NCI-H1694 treated with DMSO at 0.1 percent for 48 hours (cell line): ENCODE results near the gene NENF.
"Not testable (repeated sequence)": the region's sequence is repeated elsewhere in the genome, so short reads cannot be mapped to it uniquely, and the experiment has no call there.

Experiments used
- DNase-seq: peaks from one replicate; lab custom pipeline; 2025; lab: John Stamatoyannopoulos, UW

NENF gene

GRCh38 chr1:212460376-212460775 is 27.7 kb downstream of the NENF start:
- no peak for DNase-seq

DNA sequence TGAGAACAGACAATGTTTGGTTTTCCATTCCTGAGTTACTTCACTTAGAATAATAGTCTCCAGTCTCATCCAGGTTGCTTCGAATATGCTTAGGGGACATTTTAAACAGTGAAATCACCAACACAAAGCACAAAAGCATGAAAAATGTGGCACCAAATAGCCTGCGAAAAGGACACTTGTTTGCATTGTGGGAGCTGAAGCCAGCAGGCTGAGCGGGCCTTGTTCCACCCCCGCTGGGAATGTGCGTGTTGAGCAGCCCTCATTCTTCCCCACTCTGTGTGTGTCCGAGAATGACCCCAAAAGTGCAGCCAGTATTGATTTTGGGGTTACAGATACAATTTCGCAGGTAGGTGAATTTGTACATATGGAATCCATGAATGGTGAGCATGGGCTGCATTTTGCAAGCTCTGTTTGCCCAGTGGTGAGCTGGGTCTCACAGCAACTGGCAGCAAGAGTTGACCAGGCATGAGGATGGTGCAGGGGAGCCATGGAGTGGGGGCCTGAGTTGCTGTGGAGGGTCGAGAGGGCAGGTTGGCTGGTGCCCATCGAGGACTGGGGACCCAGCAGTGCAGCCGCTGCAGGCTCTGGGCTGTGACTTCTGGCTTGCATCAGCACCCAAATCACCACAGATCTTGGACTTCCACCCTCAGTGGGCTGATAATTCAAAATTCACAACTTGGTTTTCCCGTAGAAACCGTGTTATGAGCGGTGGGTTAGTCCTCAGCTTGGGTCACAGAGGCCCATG is 29.4 kb downstream of the NENF start:
- no peak for DNase-seq

- no peak for DNase-seq
Observed at GRCh38 chr1:212463565-212464285, 31.0 kb downstream of the NENF start.

- DNase-seq = no peak
Observed at GRCh38 chr1:212465311-212465710, 32.6 kb downstream of the NENF start.

GRCh38 chr1:212466437-212466836 is 33.7 kb downstream of the NENF start:
- DNase-seq = no peak

GRCh38 chr1:212466898-212467650 is 34.4 kb downstream of the NENF start:
- no peak for DNase-seq

DNA sequence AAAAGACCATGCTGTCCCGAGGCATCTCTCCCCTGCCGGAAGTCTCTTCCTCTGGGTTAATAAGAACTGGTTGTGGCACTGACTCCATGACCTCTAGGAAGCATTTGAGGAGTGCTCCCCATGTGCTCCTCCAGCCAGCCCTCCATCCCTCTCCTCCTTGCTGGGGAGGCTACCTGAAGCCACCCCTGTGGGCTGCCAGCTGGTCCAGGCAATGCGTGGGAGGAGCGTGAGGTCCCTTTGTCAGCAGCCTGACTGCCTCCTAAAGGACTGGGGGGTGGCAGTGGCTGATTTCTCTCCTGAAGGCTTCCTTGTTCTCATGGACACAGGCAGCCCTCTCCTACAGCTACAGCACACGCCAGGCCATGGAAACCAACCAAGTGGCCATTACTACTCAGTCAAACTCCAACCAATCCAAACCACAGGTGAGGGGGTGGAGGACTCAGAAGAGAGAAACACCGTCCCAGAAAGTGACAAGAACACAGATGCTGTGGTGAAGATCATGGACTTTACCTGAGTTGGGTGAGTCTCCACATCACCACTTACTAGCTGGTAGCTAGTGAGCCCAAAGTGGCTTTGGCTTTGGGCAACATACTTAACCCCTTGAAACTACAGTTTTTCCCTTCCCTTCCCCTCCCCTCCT is 35.2 kb downstream of the NENF start:
- no peak for DNase-seq

DNA sequence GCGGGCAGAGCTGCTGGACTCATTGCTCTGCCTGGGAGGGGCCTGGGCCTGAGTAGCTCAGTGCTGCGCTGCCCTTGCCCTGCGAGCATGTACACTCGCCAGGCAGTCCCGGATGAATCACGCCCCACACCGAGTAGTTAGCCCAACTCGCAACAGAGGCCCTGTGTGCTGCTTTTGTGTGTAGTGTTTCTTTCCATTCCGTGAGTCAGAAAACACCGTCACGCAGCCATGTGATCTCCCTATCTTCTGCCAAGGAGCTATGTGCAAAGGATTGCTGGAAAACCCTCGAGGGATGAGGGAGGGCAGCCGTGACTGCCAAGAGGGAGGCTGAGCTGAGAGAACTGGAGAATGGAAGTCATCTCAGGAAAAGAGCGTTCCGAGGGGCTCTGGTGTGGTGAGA is 37.3 kb downstream of the NENF start:
- no peak for DNase-seq

DNA sequence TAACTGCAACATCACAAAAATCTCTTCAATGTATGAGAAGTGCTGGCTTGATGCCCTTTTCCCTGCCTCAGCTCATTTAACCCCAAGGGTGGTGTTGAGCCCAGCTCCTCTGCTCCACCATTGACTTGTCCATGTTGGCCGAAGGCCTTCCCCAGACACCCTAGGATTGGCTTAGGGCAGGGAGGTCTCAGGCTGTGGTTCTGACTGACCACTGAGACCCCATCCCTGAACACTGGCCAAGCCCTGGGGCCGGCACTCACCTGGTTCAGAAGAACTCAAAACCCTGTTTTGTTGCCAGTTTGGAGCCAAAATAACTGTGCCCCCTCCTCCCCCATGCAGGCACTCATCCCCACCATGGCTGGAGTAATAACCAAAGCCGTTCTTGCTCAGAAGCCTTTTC is 38.6 kb downstream of the NENF start:
- no peak for DNase-seq

GRCh38 chr1:212471891-212472675 is 39.4 kb downstream of the NENF start:
- DNase-seq = no peak

GRCh38 chr1:212473729-212474128 is 41.0 kb downstream of the NENF start:
- DNase-seq = no peak

- DNase-seq = no peak
Observed at GRCh38 chr1:212475151-212475550, 42.4 kb downstream of the NENF start.

- not testable (repeated sequence) for DNase-seq
Observed at GRCh38 chr1:212475831-212476230, 43.1 kb downstream of the NENF start.

- DNase-seq = peak; percentile 22
Observed at GRCh38 chr1:212477014-212477679, 44.4 kb downstream of the NENF start.

- no peak for DNase-seq
Observed at GRCh38 chr1:212477680-212478466, 45.2 kb downstream of the NENF start.

- no peak for DNase-seq
Observed at GRCh38 chr1:212478467-212479025, 45.8 kb downstream of the NENF start.

- DNase-seq = no peak
Observed at GRCh38 chr1:212479188-212479587, 46.5 kb downstream of the NENF start.

- DNase-seq = not testable (repeated sequence)
Observed at GRCh38 chr1:212480711-212481437, 48.2 kb downstream of the NENF start.

- DNase-seq = no peak
Observed at GRCh38 chr1:212481438-212481767, 48.7 kb downstream of the NENF start.
